ENCODE data around the gene CEP112. TPM values are rescaled to one million over a fixed set of nuclear protein-coding genes. Genes with fewer than 3 reads are reported as not detected.
"Not testable (repeated sequence)": the region's sequence is repeated elsewhere in the genome, so short reads cannot be mapped to it uniquely, and the experiment has no call there.

CEP112 gene
- polyA plus RNA-seq, 1 donor: 4.4 TPM

DNA sequence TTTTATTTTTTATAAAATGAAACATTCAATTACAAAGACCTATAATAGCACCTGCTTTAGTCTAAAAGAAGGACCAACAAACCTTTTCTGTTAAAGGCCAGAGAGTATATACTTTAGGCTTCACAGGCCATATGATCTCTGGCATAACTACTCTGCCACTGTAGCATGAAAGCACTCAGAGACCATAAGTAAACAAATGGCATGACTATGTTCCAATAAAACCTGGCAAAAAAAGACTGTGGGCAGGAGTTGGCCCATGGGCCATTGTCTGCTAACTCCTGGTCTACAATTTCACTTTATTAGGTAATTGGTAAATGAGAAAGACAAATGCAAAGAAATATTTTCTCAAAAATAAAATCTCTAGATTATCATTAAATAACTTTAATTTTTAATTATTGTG, 14.9 kb downstream of the CEP112 start:
- H3K27ac ChIP-seq (ENCODE audit: low read length): no peak overlapping the region
- no peak for DNase-seq
- no peaks in the 10 kb centered on the region for H3K9me3 ChIP-seq (ENCODE audit: control insufficient read depth, low read depth, low read length)
- H3K4me3 ChIP-seq (ENCODE audit: low read length): no peak overlapping the region
- H3K4me1 ChIP-seq (ENCODE audit: control insufficient read depth, insufficient read depth, low read length): no peaks in the 10 kb centered on the region
- no peaks in the 10 kb centered on the region for H3K36me3 ChIP-seq (ENCODE audit: control insufficient read depth, insufficient read depth, low read length)
- H3K27me3 ChIP-seq (ENCODE audit: control insufficient read depth, insufficient read depth, low read length): no peaks in the 10 kb centered on the region

DNA sequence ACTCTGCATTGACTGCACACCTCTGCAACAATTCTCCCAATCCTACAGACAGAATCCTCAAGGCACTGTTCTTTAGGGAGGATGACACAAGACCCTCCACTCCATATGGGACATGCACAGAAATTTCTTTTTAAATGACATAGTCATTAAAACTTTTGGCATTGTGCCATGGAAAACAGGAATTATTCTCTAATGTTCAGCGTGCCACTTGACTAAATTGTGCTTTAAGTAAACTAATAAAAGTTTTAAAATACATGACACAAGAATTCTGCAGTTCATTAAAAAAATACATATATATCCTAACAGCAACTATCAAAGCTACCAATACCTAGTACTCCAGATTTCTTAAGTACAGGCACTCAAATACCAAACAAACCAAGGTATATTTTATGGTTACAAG, 16.0 kb downstream of the CEP112 start:
- Histone ChIP-seq H3K4me1 (ENCODE audit: control insufficient read depth, insufficient read depth, low read length) (no peaks in the 10 kb centered on the region), H3K27ac (ENCODE audit: low read length) (no peak overlapping the region), H3K4me3 (ENCODE audit: low read length) (no peak overlapping the region), H3K27me3 (ENCODE audit: control insufficient read depth, insufficient read depth, low read length) (no peaks in the 10 kb centered on the region), H3K36me3 (ENCODE audit: control insufficient read depth, insufficient read depth, low read length) (no peaks in the 10 kb centered on the region), H3K9me3 (ENCODE audit: control insufficient read depth, low read depth, low read length) (no peaks in the 10 kb centered on the region)
- no peak for DNase-seq
- WGBS (ENCODE audit: insufficient coverage, low lambda C conversion rate): 17% methylated on average over 1 of the region's 1 CpG

DNA sequence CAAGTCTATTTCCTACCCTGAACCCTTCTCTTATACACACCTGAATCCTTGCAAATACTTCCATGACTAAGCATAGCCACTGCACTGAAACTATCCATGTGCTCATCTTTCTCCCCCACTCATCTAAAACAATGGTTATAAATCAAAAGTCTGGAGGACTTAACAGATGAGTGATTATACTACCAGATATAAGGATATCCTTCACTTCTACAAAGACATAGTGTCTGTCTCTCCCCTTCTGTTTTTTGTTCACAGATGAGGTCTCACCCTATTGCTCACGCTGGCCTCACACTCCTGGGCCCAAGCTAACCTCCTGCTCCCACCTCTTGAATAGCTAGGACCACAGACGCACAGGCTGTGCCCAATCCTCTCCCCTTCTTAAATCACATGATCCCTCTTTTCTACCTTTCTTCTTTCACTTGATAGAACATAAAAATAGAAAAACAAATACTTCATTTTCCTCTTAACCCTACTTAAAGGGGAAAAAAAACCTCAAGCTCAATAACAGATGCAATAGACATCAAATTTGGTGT, 19.2 kb downstream of the CEP112 start:
- no peak overlapping the region for H3K27ac ChIP-seq (ENCODE audit: low read length)
- no peaks in the 10 kb centered on the region for H3K4me1 ChIP-seq (ENCODE audit: control insufficient read depth, insufficient read depth, low read length)
- H3K9me3 ChIP-seq (ENCODE audit: control insufficient read depth, low read depth, low read length): no peaks in the 10 kb centered on the region
- 100% methylated on average over 1 of the region's 2 CpGs for WGBS (ENCODE audit: insufficient coverage, low lambda C conversion rate)
- no peak for DNase-seq
- H3K4me3 ChIP-seq (ENCODE audit: low read length): no peak overlapping the region
- no peaks in the 10 kb centered on the region for H3K27me3 ChIP-seq (ENCODE audit: control insufficient read depth, insufficient read depth, low read length)
- H3K36me3 ChIP-seq (ENCODE audit: control insufficient read depth, insufficient read depth, low read length): no peaks in the 10 kb centered on the region

DNA sequence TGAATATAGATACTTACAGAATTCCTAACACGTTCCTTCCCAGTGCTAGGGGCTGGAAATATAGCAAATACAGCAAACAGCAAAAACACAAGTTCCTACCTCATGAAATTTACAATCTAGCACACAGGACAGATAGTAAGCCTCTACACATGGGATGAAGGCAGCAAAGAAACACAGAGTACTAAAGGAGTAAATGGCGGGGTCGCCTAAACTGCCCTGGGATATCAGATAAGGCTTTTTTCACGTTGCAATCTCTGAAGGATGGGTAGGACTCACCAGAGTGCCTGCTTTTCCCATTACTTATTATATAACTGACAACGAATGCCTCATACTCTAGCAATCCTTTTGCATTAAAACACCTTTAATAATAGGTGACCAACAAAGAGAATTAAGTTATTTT, 19.8 kb downstream of the CEP112 start:
- Histone ChIP-seq H3K9me3 (ENCODE audit: control insufficient read depth, low read depth, low read length) (no peaks in the 10 kb centered on the region), H3K27me3 (ENCODE audit: control insufficient read depth, insufficient read depth, low read length) (no peaks in the 10 kb centered on the region), H3K27ac (ENCODE audit: low read length) (no peak overlapping the region), H3K4me3 (ENCODE audit: low read length) (no peak overlapping the region), H3K36me3 (ENCODE audit: control insufficient read depth, insufficient read depth, low read length) (no peaks in the 10 kb centered on the region), H3K4me1 (ENCODE audit: control insufficient read depth, insufficient read depth, low read length) (no peaks in the 10 kb centered on the region)
- no peak for DNase-seq
- no CpG with 5 or more reads among the region's 5 CpGs for WGBS (ENCODE audit: insufficient coverage, low lambda C conversion rate)

DNA sequence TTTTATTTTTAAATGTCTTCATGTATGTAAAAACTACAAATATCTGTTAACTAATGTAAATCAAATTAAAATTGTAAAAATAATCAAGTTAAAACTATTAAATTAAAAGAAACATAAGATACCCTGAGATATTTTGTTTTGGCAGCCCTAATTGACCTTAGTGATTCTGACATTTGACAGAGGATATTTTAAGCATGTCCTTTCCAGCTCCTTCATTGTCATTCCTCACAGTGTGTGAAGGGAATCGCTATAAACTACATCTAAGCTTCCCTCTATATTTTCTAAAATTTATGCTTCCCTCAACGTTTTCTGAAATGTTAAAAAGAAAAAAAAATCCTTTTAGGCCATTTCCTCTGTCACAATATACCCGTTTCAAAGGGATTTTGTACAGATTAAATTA, 20.2 kb downstream of the CEP112 start:
- H3K36me3 ChIP-seq (ENCODE audit: control insufficient read depth, insufficient read depth, low read length): no peaks in the 10 kb centered on the region
- no peak overlapping the region for H3K27ac ChIP-seq (ENCODE audit: low read length)
- H3K4me3 ChIP-seq (ENCODE audit: low read length): no peak overlapping the region
- H3K4me1 ChIP-seq (ENCODE audit: control insufficient read depth, insufficient read depth, low read length): no peaks in the 10 kb centered on the region
- H3K27me3 ChIP-seq (ENCODE audit: control insufficient read depth, insufficient read depth, low read length): no peaks in the 10 kb centered on the region
- no peak for DNase-seq
- 100% methylated on average over 1 of the region's 3 CpGs for WGBS (ENCODE audit: insufficient coverage, low lambda C conversion rate)
- no peaks in the 10 kb centered on the region for H3K9me3 ChIP-seq (ENCODE audit: control insufficient read depth, low read depth, low read length)

DNA sequence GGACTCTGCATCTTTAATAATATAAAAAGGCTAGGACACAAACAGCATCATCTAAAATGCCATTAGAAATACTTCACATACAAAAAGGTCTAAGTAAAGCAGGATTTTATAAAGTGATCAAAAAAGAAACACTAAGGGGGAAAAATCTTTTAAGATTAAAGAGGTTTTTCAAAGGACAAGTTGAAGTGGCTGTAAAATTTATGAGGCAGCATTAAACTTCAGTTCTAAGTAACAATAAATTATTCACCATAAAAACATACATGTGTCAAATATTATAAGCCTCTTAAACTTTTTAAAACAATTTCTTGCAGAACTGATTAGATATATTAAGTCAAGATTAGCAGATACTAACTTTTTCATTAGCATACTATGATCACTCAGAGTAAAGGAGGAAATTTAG, 20.8 kb downstream of the CEP112 start:
- no peaks in the 10 kb centered on the region for H3K27me3 ChIP-seq (ENCODE audit: control insufficient read depth, insufficient read depth, low read length)
- no peak for DNase-seq
- no peaks in the 10 kb centered on the region for H3K36me3 ChIP-seq (ENCODE audit: control insufficient read depth, insufficient read depth, low read length)
- H3K4me1 ChIP-seq (ENCODE audit: control insufficient read depth, insufficient read depth, low read length): no peaks in the 10 kb centered on the region
- no peak overlapping the region for H3K27ac ChIP-seq (ENCODE audit: low read length)
- no peak overlapping the region for H3K4me3 ChIP-seq (ENCODE audit: low read length)
- H3K9me3 ChIP-seq (ENCODE audit: control insufficient read depth, low read depth, low read length): no peaks in the 10 kb centered on the region

DNA sequence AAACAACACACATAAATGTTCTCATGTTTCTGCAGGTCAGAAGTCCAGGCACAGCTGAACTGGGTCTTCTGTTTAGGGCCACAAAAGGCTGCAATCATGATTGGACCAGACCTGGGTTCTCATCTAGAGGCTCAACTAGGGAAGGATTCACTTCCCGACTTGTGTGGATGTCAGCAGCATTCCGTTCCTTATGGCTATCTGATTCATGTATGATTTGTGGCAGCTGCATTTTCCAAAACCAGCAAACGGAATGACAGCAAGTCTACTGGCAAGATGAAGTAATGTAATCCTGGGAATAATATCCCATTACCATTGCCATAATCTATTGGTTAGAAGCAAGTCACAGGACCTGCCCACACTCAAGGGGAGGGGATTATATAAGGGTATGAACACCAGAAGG, 22.1 kb downstream of the CEP112 start:
- no CpG with 5 or more reads among the region's 3 CpGs for WGBS (ENCODE audit: insufficient coverage, low lambda C conversion rate)
- no peak overlapping the region for H3K4me3 ChIP-seq (ENCODE audit: low read length)
- no peaks in the 10 kb centered on the region for H3K9me3 ChIP-seq (ENCODE audit: control insufficient read depth, low read depth, low read length)

DNA sequence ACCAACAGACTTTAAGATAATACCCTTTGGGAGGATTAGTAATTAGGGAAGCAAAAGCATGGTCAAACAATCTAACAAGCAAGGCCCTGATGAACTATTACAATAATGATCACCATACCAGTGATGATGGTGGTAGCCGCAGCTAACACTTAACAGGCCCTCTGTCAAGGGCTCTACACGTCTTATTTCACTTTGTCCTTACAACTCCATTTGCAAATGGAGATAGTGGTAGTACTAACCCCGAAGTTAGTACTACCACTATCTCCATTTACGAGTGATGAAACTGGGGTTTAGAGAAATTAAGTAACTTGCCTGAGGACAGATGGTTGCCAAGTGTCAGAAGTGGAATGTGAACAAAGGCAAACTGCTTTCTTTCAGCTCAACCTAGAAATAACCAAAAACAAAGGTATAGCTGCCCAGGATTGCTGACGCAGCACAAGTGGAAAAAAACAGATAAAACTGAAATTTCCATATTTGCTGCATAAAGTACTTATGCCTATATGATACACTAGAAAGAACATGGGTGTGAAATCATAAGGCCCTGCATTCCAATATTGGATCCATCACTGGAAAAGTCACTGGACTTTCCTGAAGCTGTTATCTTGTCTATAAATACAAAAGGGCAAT, 24.6 kb downstream of the CEP112 start:
- H3K4me3 ChIP-seq (ENCODE audit: low read length): no peak overlapping the region
- H3K27me3 ChIP-seq (ENCODE audit: control insufficient read depth, insufficient read depth, low read length): no peaks in the 10 kb centered on the region
- no peak overlapping the region for H3K27ac ChIP-seq (ENCODE audit: low read length)
- no peaks in the 10 kb centered on the region for H3K36me3 ChIP-seq (ENCODE audit: control insufficient read depth, insufficient read depth, low read length)
- no peaks in the 10 kb centered on the region for H3K9me3 ChIP-seq (ENCODE audit: control insufficient read depth, low read depth, low read length)
- DNase-seq: no peak
- H3K4me1 ChIP-seq (ENCODE audit: control insufficient read depth, insufficient read depth, low read length): no peaks in the 10 kb centered on the region
- 92% methylated on average over 2 of the region's 5 CpGs for WGBS (ENCODE audit: insufficient coverage, low lambda C conversion rate)

More for the DNA sequence above, 22.1 kb downstream of the CEP112 start:
- H3K27me3 ChIP-seq (ENCODE audit: control insufficient read depth, insufficient read depth, low read length): no peaks in the 10 kb centered on the region
- H3K4me1 ChIP-seq (ENCODE audit: control insufficient read depth, insufficient read depth, low read length): no peaks in the 10 kb centered on the region
- no peak overlapping the region for H3K27ac ChIP-seq (ENCODE audit: low read length)
- no peak for DNase-seq
- H3K36me3 ChIP-seq (ENCODE audit: control insufficient read depth, insufficient read depth, low read length): no peaks in the 10 kb centered on the region

DNA sequence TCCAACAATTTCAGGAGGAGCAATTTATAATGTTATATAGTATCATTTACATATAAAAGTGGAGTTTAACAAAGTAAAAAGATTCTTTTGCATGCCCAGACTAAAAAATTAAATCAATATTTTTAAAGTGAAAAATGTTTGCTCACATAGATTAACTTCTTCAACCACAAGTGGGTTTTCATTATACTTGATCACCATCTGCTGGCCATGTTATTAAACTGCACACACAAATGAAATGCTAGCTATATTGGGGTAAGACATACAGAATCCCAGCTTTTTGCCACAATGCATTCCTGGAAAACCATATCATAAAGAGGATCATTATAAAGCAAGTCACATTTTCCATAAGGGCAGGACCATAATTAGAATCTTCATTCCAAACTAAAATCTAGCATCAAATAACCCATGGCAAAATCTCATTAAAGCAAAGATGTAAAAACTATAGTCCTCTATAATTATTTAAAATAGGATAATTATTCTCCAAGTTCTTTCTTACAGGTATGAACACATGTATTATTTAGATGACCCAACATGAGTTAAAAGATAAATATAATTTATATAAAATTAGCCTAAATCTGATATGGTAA, 26.3 kb downstream of the CEP112 start:
- DNase-seq: peak; percentile 28 to 31
- Histone ChIP-seq H3K4me1 (ENCODE audit: control insufficient read depth, insufficient read depth, low read length) (no peaks in the 10 kb centered on the region), H3K36me3 (ENCODE audit: control insufficient read depth, insufficient read depth, low read length) (no peaks in the 10 kb centered on the region), H3K9me3 (ENCODE audit: control insufficient read depth, low read depth, low read length) (no peaks in the 10 kb centered on the region), H3K27me3 (ENCODE audit: control insufficient read depth, insufficient read depth, low read length) (no peaks in the 10 kb centered on the region), H3K27ac (ENCODE audit: low read length) (no peak overlapping the region), H3K4me3 (ENCODE audit: low read length) (no peak overlapping the region)

DNA sequence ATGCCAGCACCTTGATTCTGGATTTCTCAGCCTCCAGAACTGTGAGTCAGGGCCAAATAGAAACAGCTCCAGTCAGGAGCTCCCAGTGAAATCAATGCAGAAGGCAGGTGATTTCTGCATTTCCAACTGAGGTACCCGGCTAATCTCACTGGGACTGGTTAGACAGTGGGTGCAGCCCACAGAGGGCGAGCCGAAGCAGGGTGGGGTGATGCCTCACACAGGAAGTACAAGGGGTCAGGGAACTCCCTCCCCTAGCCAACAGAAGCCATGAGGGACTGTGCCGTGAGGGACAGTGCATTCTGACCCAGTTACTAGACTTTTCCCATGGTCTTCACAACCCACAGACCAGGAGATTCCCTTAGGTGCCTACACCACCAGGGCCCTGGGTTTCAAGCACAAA, 36.9 kb downstream of the CEP112 start:
- not testable (repeated sequence) for H3K27me3 ChIP-seq (ENCODE audit: control insufficient read depth, insufficient read depth, low read length); DNase-seq; H3K36me3 ChIP-seq (ENCODE audit: control insufficient read depth, insufficient read depth, low read length); H3K27ac ChIP-seq (ENCODE audit: low read length); H3K4me3 ChIP-seq (ENCODE audit: low read length); H3K9me3 ChIP-seq (ENCODE audit: control insufficient read depth, low read depth, low read length); H3K4me1 ChIP-seq (ENCODE audit: control insufficient read depth, insufficient read depth, low read length)
- WGBS (ENCODE audit: insufficient coverage, low lambda C conversion rate): no CpG with 5 or more reads among the region's 4 CpGs

DNA sequence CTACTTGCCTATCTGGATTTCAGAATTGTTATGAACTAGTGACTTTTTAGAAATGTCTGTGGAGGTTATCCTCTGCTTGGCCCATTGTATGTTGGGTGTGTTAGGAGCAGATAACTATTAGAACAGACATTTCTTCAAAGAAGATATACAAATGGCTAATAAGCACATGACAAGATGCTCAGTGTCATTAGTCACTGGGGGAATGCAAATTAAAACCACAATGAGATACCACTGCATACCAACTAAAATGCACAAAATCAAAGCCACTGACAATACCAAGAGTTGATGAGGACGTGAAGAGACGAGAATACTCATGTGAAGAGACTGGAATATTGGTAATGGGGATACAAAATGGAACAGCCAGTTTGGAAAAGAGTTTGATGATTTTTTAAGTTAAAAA, 39.2 kb downstream of the CEP112 start:
- no CpG with 5 or more reads among the region's 2 CpGs for WGBS (ENCODE audit: insufficient coverage, low lambda C conversion rate)
- Histone ChIP-seq H3K36me3 (ENCODE audit: control insufficient read depth, insufficient read depth, low read length) (no peaks in the 10 kb centered on the region), H3K4me1 (ENCODE audit: control insufficient read depth, insufficient read depth, low read length) (no peaks in the 10 kb centered on the region), H3K27me3 (ENCODE audit: control insufficient read depth, insufficient read depth, low read length) (no peaks in the 10 kb centered on the region), H3K9me3 (ENCODE audit: control insufficient read depth, low read depth, low read length) (no peaks in the 10 kb centered on the region), H3K4me3 (ENCODE audit: low read length) (no peak overlapping the region), H3K27ac (ENCODE audit: low read length) (no peak overlapping the region)
- DNase-seq: no peak
